Retinal pigment epithelial cell (primary cell): ENCODE measurements around the gene PCDHGA6.
"Not testable (repeated sequence)": the region's sequence is repeated elsewhere in the genome, so short reads cannot be mapped to it uniquely, and the experiment has no call there.

ENCODE experiments used
- DNase-seq: peaks from one replicate; pipeline ENCODE4 v3.0.0-alpha.2; 2010; ENCODE audit warnings: low read depth
- H3K4me3 ChIP-seq: 2 replicates; pipeline ENCODE4 v1.5.1; 2011; ENCODE audit warnings: mild to moderate bottlenecking, low read length, control low read depth, moderate library complexity
- CTCF ChIP-seq: conservative IDR thresholded peaks from 2 replicates; pipeline ENCODE4 v1.5.1; 2011; ENCODE audit warnings: low read depth, low read length, control low read depth, inconsistent platforms

PCDHGA6 gene

DNA sequence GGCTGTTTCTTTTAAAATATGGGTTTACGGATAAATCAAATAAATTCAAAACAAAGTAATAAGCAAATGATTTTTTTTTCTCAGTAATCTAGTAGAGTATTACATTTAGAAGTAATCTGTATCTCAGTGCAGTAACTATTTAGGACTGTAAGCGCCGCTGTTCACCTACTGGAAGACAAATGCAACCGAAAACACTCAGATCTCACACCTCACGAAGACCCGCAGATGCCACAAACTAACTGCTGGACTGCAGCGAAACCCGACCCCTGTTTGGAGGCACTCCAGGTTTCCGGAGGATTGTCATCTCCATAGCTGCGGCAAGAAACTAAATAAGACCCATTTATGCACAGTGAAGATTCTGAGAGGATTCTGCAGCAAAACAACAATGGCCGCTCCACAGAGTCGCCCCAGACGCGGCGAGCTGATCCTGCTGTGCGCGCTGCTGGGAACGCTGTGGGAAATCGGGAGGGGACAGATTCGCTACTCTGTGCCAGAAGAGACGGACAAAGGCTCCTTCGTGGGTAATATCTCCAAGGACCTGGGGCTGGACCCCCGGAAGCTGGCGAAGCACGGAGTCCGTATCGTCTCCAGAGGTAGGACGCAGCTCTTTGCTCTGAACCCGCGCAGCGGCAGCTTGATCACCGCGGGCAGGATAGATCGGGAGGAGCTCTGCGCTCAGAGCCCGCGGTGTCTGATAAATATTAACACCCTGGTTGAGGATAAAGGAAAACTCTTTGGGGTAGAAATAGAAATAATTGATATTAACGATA lies 18.9 kb downstream of the PCDHGA6 start, which contains the start of gene PCDHGA8:
Gene PCDHGA8 (plus strand): TSS at position 205 of the 770 bp plus-strand sequence. CDS start 181 bp downstream, at position 386.
- DNase-seq = no peak
- peak; percentile 9 for TF ChIP-seq CTCF
- H3K4me3 ChIP-seq = no peak within 1 kb of the TSS

GRCh38 chr5:141393267-141393666 lies 19.6 kb downstream of the PCDHGA6 start:
- TF ChIP-seq CTCF = no peak
- H3K4me3 ChIP-seq = no peak overlapping the region

DNA sequence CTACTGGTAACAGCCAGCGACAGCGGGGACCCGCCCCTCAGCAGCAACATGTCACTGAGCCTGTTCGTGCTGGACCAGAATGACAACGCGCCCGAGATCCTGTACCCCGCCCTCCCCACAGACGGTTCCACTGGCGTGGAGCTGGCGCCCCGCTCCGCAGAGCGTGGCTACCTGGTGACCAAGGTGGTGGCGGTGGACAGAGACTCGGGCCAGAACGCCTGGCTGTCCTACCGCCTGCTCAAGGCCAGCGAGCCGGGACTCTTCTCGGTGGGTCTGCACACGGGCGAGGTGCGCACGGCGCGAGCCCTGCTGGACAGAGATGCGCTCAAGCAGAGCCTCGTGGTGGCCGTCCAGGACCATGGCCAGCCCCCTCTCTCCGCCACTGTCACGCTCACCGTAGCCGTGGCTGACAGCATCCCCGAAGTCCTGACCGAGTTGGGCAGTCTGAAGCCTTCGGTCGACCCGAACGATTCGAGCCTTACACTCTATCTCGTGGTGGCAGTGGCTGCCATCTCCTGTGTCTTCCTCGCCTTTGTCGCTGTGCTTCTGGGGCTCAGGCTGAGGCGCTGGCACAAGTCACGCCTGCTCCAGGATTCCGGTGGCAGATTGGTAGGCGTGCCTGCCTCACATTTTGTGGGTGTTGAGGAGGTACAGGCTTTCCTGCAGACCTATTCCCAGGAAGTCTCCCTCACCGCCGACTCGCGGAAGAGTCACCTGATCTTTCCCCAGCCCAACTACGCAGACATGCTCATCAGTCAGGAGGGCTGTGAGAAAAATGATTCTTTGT lies 20.9 kb downstream of the PCDHGA6 start:
- not testable (repeated sequence) for DNase-seq, H3K4me3 ChIP-seq

More at GRCh38 chr5:141393267-141393666, 19.6 kb downstream of the PCDHGA6 start:
- no peak for DNase-seq

GRCh38 chr5:141397756-141398551 lies 24.3 kb downstream of the PCDHGA6 start, which contains the start of gene PCDHGB5:
TSS of gene PCDHGB5 (plus strand) at chr5:141397947. CDS start at chr5:141398128, 181 bp downstream.
- DNase-seq = not testable (repeated sequence)
- peak; percentile 56 for TF ChIP-seq CTCF

GRCh38 chr5:141398608-141399007 lies 24.9 kb downstream of the PCDHGA6 start:
- TF ChIP-seq CTCF = no peak
- no peak for DNase-seq
- no peak overlapping the region for H3K4me3 ChIP-seq

More at GRCh38 chr5:141397756-141398551, 24.3 kb downstream of the PCDHGA6 start, which contains the start of gene PCDHGB5:
- peak within 1 kb of the TSS; percentile 36 for H3K4me3 ChIP-seq

DNA sequence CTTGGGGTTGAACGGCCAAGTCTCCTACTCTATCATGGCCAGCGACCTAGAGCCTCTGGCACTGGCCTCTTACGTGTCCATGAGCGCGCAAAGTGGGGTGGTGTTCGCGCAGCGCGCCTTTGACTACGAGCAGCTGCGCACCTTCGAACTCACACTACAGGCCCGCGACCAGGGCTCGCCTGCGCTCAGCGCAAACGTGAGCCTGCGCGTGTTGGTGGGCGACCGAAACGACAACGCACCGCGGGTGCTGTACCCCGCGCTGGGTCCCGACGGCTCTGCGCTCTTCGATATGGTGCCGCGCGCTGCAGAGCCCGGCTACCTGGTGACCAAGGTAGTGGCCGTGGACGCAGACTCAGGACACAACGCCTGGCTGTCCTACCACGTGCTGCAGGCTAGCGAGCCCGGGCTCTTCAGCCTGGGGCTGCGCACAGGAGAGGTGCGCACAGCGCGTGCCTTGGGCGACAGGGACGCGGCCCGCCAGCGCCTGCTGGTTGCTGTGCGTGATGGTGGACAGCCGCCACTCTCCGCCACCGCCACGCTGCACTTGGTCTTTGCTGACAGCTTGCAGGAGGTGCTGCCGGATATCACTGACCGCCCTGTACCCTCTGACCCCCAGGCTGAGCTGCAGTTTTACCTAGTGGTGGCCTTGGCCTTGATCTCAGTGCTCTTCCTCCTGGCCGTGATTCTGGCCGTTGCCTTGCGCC lies 26.0 kb downstream of the PCDHGA6 start:
- DNase-seq = no peak
- no peak for TF ChIP-seq CTCF
- no peak overlapping the region for H3K4me3 ChIP-seq
